ENCODE measurements around the gene KIF3C.
"Not testable (repeated sequence)": the region's sequence is repeated elsewhere in the genome, so short reads cannot be mapped to it uniquely, and the experiment has no call there.

The KIF3C gene

DNA sequence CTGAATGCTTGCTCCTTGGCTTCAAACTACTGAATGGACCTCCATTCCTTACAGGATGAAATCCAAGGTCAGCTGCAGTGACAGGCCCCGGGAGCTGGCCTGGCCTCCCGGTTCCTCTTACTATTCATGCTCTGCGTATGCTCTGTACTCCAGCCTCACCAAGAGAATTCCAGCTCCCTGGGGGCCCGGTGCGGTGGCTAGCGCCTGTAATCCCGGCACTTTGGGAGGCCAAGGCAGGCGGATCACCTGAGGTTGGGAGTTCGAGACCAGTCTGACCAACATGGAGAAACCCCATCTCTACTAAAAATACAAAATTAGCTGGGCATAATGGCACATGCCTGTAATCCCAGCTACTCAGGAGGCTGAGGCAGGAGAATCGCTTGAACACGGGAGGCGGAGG, 23.7 kb downstream of the KIF3C start:
- DNase-seq, result not testable (repeated sequence)

DNA sequence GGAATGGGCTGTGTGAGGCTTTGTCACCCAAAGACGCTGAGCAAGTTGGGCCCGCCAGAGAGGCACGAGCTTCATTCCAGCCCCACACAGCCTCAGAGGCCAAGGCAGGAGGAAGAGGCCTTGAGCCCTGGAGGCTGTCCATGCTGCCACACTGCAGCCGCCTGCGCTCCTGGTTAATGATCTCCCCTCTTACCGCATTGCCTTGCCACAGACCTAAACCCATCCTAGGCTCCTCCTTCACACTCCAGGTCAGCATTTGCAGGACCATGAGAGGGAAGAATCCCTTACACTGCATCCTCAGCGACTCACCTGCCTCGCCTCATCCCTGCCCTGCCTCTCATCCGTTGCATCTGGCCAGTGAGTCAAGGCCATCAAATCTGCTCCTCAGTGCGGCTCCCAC, 24.6 kb downstream of the KIF3C start:
- no peak for DNase-seq

DNA sequence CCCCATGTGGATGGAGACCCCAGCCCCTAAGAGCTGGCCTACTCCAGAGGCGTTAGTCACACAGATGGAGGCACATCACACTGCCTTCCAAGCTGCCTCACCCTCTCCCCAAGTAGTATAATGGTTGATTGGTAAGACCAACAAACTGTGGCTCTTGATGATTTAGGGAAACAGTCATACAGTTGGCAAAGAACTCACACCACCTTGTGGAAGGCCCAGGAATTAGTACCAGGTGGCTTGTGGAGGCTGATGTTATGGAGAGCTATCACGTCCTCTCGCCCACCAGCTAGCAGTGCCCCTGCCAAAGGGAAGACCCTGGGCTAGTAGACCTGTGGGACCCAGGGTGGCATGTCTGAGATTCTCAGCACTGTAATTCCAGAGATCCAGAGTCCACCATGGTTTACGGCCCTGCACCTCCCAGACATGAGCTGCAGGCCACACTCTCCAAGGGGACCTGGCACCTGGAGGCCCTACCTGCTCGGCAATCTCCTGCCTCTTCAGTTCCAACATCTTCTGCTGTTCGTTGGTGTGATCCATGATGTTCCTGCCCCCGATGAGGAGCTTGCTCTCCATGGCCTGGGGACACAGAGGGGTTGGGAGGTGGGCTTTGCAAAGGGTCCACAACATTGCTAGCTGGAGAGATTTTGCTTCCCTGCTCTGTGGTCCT, 26.3 kb downstream of the KIF3C start:
- no peak for DNase-seq

DNA sequence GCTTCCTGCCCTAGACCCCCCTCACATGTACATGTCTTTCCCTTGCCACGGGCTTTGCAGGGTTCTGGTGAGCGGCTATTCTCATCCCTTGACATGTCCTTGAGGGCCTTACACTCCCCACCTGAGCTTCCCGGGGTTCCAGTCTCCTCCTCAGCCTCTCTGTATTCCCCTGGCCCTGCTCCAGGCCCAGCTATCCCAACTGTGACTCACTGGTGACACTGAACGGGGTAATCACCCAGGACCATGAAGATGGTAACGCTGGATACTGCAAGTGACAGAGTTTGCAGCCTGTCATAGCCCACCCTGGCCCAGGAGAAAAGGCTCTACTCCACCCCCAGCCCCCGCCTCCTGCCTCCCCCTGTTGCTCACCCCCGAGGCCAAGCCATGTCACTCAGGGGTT, 27.3 kb downstream of the KIF3C start:
- no peak for DNase-seq

DNA sequence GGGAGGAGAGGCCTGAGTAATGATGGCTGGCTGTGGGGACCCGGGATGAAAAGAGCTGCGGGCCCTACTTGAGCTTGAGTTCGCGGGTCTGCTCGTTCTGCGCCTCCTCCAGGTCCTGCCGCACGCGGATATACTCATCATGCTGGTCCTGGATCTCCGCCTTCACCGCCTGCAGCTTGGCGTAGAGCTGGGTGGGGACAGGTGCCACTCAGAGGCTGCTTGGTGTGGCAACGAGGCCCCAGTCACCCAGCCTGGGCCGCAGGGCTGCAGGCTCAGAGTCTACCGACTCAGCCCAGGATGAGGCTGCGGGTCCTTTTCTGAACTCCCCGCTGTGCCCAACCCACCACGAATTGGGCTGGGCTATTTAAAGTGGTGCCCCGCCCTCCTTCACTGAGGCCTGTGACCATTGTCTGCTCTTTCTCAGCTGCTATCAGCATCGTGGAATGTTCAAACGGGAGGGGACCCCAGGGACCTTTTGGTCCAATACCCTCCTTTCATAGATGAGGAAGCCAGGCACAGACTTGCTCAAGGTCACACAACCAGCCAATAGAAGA, 28.0 kb downstream of the KIF3C start:
- DNase-seq, result no peak

DNA sequence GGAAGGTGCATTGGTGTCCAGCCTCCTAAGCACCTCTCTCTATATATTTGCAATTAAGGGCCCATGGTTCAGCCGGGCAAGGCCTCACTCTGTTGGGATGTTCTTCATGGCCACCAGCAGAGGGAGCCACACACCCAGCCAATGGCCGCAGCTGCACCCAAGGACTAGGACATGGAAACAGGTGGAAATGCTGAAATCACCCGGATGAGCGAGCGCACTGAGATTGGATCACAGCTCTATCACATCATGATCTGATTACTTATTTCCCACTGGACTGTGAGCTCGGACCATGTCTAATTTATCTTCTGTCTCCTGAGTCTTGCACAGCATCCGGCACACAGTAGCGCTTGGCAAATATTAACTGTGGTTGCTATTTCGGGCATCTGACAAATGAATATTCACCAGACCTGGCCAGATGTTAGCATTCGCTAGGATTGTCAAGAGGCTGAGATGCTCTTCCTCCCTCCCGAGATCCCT, 31.2 kb downstream of the KIF3C start:
- DNase-seq, result peak; percentile 93

DNA sequence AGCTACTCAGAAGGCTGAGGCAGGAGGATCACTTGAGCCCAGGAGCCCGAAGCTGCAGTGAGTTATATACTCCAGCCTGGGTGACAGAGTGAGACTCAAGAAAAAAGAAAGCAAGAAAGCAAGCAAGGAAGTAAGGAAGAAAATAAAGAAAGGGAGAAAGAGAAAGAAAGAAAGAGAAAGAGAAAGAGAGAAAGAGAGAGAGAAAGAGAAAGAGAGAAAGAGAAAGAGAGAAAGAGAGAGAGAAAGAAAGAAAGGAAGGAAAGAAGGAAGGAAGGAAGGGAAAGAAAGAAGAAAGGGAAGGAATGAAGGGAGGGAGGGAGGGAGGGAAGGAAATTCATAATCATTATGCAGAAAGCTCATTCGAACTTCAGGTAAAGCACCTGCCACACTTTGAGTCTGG, 33.9 kb downstream of the KIF3C start:
- DNase-seq, result no peak

DNA sequence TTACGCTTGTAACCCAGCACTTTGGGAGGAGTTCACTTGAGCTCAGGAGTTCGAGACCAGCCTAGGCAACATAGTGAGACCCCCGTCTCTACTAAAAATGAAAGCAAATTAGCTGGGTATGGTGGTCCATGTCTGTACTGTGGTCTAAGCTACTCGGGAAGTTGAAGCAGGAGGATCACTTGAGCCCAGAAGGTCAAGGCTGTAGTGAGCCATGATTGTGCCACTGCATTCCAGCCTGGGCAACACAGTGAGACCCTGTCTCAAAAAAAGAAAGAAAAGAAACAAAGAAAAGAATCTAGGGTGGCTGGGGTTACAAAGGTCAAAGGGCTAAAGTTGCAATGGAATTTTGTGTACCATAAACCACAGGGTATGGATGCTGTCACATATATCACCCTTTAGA, 41.3 kb downstream of the KIF3C start:
- DNase-seq, result no peak

DNA sequence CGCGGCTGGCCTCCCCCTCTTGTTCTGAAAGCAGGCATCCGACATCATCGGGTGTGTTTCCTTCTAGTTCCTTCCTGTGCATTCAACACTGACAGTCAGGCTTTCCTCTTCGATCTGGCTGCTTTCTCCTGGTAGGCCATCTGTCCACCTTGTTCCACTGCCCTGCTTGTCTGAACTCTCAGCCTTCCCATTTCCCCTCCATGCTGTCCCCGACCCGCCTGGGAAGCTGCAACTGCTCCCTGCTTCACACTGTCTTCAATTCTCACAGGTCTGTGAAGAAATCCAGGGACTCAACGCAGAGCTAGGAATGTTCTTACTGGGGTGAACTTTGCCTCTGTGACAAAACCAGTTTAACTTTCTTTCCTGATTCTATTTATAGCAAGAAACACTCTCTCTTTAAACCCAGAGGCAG, 43.0 kb downstream of the KIF3C start:
- no peak for DNase-seq

DNA sequence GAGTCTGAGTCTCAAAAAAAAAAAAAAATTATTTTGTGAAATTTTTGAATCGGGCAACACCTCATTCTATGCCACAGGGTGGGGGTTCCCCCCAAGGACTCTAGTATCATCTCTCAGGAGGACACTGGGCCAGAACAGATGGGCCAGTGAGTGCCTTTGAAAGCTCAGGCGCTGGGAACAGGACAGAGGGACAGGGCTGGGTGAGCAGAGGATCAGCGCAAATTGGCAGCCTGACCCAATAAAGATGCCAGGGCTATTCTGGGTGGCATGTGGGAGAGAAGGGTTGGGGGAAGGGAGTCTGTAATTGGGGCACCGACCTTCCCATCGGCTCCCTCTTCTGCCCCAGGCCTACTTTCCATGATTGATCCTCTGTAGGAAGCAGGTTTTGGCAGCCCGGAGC, 44.0 kb downstream of the KIF3C start:
- DNase-seq, result no peak

DNA sequence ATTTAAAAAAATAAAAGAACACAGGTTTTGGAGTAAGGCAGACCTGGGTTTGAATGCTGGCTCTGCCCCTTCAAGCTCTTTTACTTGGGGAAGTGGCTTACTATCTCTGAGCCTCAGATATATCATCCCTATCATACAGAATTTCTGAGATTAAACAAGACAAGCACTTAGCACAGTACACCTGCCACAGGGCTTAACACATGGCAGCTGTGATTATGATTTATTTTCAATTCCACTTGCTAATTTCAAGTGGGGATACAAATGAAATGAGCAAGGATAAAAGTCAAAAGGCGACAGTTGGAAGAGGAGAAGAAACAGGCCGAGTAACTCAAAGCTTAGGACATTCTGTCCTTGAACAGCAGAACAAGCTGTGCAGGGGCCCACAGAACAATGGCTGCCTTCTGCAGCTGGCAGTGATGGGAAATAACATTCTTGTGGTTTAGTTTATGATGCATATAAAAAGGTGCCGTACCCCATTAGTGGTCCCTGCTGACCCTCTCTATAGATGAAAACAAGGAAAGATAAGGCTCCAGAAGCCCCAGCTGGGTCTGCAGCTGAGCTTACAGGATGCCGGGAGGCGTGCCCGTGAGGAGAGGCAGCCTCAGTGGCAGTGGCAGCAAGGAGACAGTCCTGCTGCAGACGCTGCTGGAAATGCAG, 45.3 kb downstream of the KIF3C start:
- DNase-seq, result no peak

DNA sequence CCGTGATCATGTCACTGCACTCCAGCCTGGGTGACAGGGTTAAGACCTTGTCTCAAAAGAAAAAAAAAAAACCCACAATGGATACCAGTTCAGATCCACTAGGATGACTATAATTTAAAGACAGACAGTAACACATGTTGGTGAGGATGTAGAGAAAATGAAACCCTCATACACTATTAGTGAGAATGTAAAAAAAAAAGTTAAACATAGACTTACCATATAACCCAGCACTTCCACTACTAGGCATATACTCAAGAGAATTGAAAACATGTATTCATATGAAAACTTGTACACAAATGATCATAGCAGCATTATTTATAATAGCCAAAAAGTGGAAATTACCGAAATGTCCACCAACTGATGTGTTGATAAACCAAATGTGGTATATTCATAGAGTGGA, 48.7 kb downstream of the KIF3C start:
- DNase-seq, result no peak

DNA sequence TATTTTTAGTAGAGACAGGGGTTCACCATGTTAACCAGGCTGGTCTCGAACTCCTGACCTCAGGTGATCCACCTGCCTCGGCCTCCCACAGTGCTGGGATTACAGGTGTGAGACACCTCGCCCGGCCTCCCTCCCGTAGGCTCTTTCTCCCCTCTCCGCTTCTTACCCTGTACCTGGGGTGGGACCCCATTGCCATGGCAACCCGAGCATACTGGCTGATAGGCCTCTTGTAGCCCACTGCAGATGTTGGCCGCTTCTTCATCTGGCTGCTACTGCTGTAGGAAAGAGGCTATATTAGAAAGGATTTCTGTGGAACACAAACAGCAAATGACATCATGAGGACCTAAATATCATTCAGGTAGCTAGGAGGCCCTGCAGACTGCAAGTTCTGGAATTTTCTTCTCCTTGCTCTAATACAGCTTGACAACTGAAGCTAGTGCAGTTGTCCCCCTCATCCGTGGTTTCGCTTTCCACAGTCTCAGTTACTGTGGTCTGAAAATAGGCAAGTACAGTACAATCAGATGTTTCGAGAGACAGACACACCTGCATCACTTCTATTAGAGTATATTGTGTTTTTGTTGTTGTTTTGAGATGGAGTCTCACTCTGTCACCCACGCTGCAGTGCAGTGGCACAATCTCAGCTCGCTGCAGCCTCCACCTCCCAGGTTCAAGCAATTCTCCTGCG, 52.4 kb downstream of the KIF3C start:
- DNase-seq, result no peak

DNA sequence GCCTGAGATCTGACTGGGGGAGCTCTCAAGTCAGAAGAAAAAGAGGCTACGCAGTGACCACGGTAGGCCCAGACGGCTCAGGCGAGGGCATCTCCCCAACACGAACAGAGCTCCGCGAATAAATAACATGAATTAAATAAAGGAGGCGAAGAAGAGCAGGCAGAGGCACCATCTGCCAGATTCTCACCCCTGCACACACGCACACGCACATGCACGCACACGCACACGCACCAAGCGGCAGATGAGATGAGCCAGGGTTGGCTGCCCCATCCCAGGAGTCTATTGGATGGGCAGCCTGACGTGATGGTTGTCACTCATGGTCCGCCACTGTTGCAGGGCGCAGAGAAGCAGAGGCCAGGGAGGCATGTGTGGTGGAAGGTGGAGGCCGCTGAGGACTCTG, 53.6 kb downstream of the KIF3C start:
- no peak for DNase-seq

DNA sequence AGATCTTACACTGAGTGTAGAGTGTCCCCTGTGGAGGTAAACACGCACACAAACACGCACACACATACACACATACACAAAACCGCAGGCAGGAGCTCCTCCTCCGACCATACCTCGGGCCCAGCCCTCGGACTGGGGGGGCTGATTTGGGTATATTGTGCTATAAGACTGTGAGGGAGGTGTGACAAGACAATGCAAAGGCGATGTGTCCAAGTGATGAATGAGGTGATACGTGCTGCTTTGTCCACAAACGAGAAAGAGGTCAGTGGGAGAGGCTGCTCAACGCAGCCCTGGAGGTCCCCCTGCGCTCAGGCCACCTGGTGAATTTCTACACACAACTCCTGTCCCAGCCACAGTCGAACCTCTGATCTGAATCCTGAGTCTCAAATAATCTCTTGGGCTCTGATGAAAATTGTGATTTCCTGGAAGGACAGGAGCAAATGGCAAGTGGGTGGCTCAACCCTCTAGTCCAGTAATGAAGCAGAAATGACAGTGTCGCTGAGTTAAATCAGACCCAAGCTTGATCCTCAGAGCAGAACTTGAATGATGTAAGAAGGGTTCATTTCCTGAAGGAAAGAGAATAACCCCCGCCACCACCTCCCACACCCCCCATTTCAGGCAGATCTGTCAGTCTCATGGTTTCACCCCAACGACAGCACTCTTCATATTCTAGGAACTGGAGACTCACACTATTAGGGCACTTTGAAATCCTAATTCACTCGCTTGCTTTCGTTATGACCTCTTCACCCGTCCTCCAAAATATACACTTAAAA, 55.1 kb downstream of the KIF3C start:
- no peak for DNase-seq

DNA sequence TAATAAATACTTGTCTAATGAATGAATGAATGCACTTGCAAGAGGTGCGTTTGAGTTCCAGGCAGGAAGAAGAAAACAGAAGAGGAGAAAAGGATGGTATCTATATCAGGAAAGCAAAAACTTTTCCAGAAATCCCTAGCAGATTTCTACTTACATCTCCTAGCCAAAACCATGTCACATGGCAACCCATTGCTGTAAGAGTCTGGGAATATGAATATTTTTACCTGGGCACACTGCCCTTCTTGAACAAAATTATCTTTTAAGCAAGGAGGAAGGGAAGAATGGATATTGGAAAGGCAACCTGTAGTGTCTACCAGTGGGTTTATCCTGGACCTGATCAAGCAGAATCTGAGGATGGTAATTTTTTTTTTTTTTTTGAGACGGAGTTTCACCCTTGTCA, 59.8 kb downstream of the KIF3C start:
- DNase-seq, result no peak

DNA sequence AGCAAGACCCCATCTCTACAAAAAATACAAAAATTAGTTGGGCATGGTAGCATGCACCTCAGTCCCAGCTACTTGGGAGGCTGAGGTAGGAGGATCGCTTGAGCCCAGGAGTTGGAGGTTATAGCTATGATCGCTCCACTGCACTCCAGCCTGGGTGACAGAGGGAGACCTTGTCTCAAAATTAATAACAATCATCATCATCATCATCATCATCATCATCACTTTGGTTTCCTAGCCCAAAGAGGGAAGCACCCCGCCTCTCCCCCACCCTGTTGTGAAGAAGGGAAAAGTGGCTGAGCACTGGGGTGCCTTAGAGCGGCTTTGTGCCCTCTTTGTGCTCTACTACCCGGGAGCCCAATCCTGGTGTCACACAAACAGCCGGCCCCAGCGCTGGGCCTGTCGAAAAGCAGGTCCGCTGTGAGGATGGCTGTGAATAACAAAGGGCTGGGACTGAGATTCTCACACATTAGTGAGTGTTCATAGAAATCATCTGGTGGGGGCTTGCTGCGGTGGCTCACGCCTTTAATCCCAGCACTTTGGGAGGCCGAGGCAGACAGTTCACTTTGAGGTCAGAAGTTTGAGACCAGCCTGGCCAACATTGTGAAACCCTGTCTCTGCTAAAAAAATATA, 61.4 kb downstream of the KIF3C start:
- DNase-seq, result no peak

DNA sequence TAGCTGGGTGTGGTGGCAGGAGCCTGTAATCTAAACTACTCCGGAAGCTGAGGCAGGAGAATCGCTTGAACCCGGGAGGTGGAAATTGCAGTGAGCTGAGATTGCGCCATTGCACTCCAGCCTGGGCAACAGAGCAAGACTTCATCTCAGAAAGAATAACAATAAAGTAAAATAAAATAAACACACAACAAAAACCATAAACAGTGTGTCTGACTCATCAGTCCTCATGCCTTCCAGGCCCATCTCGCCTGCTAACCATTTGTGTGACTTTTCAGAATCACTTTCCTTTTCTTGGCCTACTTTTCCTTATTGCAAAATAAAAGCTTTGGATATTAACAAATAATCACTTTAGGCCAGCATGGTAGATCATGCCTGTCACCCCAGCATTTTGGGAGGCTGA, 62.0 kb downstream of the KIF3C start:
- no peak for DNase-seq

DNA sequence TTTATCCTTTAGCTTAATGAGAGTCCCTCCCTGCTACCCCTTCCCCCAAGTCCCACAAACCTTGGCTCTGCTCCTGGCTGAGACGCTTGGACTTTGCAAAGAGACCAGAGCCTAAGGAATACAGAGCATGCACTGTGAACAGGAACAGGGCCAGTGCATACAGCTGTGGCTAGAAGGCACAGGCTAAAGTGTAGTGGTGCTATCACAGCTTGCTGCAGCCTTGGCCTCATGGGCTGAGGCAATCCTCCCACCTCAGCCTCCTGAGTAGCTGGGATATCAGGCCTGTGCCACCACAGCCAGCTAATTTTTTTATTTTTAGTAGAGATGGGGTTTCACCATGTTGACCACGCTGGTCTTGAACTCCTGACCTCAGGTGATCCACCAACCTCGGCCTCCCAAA, 64.5 kb downstream of the KIF3C start:
- no peak for DNase-seq

DNA sequence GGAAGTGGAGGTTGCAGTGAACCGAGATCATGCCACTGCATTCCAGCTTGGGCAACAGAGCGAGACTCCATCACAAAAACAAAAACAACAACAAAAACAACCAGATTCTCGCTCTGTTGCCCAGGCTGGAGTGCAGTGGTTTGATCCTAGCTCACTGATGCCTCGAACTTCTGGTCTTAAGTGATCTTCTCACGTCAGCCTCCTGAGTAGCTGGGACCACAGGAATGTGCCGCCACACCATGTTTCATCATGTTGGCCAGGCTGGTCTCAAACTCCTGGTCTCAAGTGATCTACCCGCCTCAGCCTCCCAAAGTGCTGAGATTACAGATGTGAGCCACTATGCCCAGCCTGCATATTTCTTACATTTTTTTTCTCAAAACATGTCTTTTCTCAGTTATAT, 64.9 kb downstream of the KIF3C start:
- not testable (repeated sequence) for DNase-seq

DNA sequence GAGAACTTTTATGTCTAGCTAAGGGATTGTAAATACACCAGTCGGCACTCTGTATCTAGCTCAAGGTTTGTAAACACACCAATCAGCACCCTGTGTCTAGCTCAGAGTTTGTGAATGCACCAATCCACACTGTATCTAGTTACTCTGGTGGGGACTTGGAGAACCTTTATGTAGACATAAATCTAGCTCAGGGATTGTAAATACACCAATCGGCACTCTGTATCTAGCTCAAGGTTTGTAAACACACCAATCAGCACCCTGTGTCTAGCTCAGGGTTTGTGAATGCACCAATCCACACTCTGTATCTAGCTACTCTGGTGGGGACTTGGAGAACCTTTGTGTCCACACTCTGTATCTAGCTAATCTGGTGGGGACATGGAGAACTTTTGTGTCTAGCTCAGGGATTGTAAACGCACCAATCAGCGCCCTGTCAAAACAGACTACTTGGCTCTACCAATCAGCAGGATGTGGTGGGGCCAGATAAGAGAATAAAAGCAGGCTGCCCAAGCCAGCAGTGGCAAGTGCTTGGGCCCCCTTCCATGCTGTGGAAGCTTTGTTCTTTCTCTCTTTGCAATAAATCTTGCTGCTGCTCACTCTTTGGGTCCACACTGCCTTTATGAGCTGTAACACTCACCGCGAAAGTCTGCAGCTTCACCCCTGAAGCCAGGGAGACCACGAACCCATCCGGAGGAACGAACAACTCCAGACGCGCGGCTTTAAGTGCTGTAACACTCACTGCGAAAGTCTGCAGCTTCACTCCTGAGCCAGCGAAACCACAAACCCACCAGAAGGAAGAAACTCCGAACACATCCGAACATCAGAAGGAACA, 66.1 kb downstream of the KIF3C start:
- DNase-seq, result not testable (repeated sequence)

DNA sequence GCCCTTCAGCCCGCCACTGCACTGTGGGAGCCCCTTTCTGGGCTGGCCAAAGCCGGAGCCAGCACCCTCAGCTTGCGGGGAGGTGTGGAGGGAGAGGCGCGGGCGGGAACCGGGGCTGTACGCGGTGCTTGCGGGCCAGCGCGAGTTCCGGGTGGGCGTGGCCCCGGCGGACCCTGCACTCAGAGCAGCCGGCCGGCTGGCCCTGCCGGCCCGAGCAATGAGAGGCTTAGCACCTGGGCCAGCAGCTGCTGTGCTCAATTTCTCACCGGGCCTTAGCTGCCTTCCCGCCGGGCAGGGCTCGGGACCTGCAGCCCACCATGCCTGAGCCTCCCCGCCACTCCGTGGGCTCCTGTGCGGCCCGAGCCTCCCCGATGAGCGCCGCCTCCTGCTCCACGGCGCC, 66.9 kb downstream of the KIF3C start:
- DNase-seq, result not testable (repeated sequence)

Data from eye (tissue), 1 donor.